ENCODE measurements around the gene LILRA2.

- no peak for TF ChIP-seq CTCF (IDR thresholded peaks at IDR 0.05)
- no peak for TF ChIP-seq POLR2A (IDR thresholded peaks at IDR 0.05)
Measured at GRCh38 chr19:54616821-54617560, 43.4 kb downstream of the LILRA2 start.
